Tibial artery (tissue), 4 donors: ENCODE measurements around the gene TLE5.
A peak's percentile ranks its signal among the peaks of the same experiment; 100 is the strongest.

Experiments used
- DNase-seq, 2 donors: peaks; one replicate each; pipeline ENCODE4 v3.0.0-alpha.2; 2019
- H3K27ac ChIP-seq, 2 donors: fragments of 200-600 bp; sonication (generic) in 1 of 2; 1 replicate in 1 of 2; 2 replicates in 1 of 2; pipeline ENCODE4 v1.5.1; 2018 to 2019; ENCODE audit warnings: mild to moderate bottlenecking in 1 of 2
- H3K27me3 ChIP-seq, 2 donors: fragments of 200-600 bp; sonication (generic) in 1 of 2; one replicate each; pipeline versions ENCODE4 v1.5.1 to v1.6.0; 2016 to 2019
- H3K36me3 ChIP-seq, 3 donors: fragments of 200-600 bp; sonication (generic) in 2 of 3; one replicate each; pipeline ENCODE4 v1.5.1; 2016 to 2019; ENCODE audit warnings: mild to moderate bottlenecking in 2 of 3
- H3K4me1 ChIP-seq, 4 donors: fragments of 200-600 bp; sonication (generic) in 2 of 4; 1 replicate in 3 of 4; 2 replicates in 1 of 4; pipeline ENCODE4 v1.5.1; 2016 to 2019
- H3K4me3 ChIP-seq, 2 donors: fragments of 200-600 bp; sonication (generic) in 1 of 2; 1 replicate in 1 of 2; 2 replicates in 1 of 2; pipeline ENCODE4 v1.5.1; 2018 to 2019; ENCODE audit warnings: mild to moderate bottlenecking in 2 of 2
- H3K9me3 ChIP-seq, 3 donors: fragments of 200-600 bp; sonication (generic) in 1 of 3; one replicate each; pipeline ENCODE4 v1.5.1; 2016 to 2019
- intact Hi-C: fragments of 100-400 bp; cut with DNase I; formaldehyde crosslinking; loops from one replicate; pipeline ENCODE4 v1.15.0; 2023; ENCODE audit warnings: low total_unique reads
- TF ChIP-seq, protein P1 (sequence below), 2 experiments: fragments of 200-600 bp in 1 of 2; fragments of 450-650 bp in 1 of 2; IDR thresholded peaks; one replicate each; pipeline ENCODE4 v1.5.1; 2017 to 2019; ENCODE audit warnings: antibody characterized with exemption in 2 of 2, mild to moderate bottlenecking in 1 of 2, moderate library complexity in 1 of 2

Gene TLE5

DNA sequence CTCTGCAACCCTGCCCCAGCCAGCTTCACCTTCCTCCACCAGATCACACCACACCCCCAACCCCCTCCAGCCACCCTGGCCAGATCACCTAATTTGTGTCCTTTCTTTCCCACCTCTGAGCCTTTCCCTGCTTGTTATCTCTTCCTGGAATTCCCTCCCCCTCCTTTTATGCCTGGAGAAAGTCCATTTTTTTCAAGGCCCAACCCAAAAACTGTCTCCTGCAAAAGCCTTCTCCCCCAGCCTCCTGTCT, 28.0 kb downstream of the TLE5 start:
- DNase-seq: no peak
- intact Hi-C loops: no loop called here
- TF ChIP-seq, protein P1, sequence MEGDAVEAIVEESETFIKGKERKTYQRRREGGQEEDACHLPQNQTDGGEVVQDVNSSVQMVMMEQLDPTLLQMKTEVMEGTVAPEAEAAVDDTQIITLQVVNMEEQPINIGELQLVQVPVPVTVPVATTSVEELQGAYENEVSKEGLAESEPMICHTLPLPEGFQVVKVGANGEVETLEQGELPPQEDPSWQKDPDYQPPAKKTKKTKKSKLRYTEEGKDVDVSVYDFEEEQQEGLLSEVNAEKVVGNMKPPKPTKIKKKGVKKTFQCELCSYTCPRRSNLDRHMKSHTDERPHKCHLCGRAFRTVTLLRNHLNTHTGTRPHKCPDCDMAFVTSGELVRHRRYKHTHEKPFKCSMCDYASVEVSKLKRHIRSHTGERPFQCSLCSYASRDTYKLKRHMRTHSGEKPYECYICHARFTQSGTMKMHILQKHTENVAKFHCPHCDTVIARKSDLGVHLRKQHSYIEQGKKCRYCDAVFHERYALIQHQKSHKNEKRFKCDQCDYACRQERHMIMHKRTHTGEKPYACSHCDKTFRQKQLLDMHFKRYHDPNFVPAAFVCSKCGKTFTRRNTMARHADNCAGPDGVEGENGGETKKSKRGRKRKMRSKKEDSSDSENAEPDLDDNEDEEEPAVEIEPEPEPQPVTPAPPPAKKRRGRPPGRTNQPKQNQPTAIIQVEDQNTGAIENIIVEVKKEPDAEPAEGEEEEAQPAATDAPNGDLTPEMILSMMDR (IDR thresholded peaks at IDR 0.05): no peak
- Histone ChIP-seq H3K4me3 (no peak overlapping the region), H3K4me1 (peaks cover 4 to 29% (median 24%) of the 10 kb centered on the region in 4 donors), H3K9me3 (no peaks in the 10 kb centered on the region), H3K27ac (no peak overlapping the region), H3K27me3 (peaks cover 3 to 50% of the 10 kb centered on the region in 2 donors), H3K36me3 (no peaks in the 10 kb centered on the region)

DNA sequence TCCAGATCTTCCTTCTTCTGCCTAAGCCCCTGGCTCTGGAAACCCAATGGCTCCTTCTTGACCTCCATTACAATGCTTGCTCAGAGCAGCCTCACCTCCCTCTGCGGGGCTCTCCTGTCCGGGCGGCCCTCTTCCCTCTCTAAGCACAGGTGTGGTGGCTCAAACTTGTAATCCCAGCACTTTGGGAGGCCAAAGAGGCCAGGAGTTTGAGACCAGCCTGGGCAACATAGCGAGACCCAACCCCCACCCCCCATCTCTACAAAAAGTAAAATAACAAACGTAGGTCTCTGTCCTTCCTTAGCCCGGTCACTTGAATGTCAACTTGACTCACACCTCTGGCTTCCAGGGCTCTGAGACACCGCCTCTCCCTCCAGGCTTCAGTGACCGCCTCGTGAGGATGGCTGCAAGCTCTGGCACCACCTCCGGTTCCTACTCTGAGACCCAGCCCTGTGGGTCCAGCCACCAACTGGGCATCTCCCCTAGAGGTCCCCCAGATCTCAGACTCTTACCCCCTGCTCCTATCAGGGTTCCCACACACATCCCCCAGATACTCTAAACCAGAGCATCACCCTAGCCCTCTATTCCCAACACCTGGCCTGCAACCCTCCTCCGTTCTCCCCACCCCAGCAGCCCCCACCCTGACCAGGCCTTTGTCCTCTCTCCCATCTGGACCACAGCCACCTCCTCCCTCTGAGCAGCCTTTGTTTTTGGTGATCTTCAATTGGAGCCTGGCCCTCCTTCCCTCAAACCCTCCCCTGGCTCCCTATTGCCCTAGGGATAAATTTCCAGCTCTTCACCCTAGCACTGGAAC, 28.5 kb downstream of the TLE5 start:
- TF ChIP-seq, protein P1 (IDR thresholded peaks at IDR 0.05): no peak
- intact Hi-C loops: no loop called here
- H3K36me3 ChIP-seq: no peaks in the 10 kb centered on the region
- no peaks in the 10 kb centered on the region for H3K9me3 ChIP-seq
- H3K4me1 ChIP-seq: peaks cover 4 to 30% (median 26%) of the 10 kb centered on the region in 4 donors
- peaks cover 3 to 52% of the 10 kb centered on the region in 2 donors for H3K27me3 ChIP-seq
- H3K4me3 ChIP-seq: no peak overlapping the region
- DNase-seq: no peak
- H3K27ac ChIP-seq: no peak overlapping the region

DNA sequence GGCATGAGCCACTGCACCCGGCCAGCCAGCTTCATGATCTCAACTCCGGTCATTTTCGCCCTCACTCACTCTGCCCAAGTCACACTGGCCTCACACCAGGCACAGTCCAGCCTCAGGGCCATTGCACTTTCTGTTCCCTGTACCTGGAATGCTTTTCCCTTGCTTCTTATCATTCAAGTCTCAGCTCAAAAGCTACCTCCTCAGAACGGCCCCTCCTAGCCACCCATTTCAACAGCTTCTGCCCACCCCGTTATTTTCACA, 30.8 kb downstream of the TLE5 start:
- Histone ChIP-seq H3K4me3 (no peak overlapping the region), H3K27me3 (peaks cover 3 to 70% of the 10 kb centered on the region in 2 donors), H3K4me1 (peaks cover 3 to 36% (median 31%) of the 10 kb centered on the region in 4 donors), H3K27ac (no peak overlapping the region), H3K36me3 (no peaks in the 10 kb centered on the region), H3K9me3 (no peaks in the 10 kb centered on the region)
- intact Hi-C loops: loop anchor here (2.0 kb wide), 1 partner anchor 47 kb away; no protein-coding TSS in a partner anchor
- no peak for DNase-seq
- TF ChIP-seq, protein P1 (IDR thresholded peaks at IDR 0.05): no peak

DNA sequence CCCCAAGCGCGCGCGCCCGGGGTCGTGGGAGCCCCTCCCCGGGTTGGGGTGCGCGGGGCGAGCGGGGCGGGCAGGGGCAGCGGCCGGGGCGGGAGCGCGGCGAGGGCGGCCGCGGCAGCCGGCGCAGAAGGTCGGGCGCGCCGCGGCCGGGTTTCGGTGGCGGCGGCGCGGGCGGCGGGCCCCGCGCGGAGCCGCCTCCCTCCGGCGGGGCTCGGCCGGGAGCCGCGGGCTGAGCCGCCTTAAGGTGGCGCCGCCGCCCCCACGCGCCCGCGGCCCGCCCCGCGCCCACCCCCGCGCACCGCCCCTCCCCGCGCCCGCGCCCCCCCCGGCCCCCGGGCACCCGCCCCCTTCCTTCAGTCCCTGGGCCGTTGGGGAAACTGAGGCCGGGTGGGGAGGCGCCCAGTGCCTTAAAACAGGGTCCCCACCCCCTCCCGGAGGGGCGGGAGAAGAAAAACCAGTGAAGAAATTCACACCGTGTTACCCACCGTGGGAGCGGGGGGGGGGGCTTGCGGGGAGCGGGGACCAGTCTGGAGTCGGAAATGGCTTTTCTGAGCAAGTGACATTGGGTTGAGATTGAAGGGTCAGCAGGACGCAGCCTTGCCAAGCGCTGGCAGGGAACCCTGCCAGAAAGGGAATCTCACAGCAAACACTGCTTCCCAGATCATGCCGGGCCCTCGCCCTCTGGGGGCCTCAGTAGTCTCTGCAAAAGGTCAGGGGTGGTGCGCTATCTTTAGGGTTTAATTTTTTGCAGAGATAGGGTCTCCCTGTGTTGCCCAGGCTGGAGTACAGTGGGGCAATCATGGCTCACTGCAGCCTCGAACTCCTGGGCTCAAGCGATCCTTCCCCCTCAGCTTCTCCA, 33.0 kb downstream of the TLE5 start, which contains the start of gene TLE2:
Gene TLE2 (minus strand): TSS at position 216 of the 859 bp plus-strand sequence. CDS start 376 bp downstream, outside the sequence.
- Histone ChIP-seq H3K36me3 (no peaks in the 10 kb centered on the region), H3K27ac (peak within 1 kb of the TSS; percentile 52), H3K4me3 (peak within 1 kb of the TSS; percentile 52 to 65), H3K4me1 (peaks cover 0 to 21% (median 14%) of the 10 kb centered on the region in 4 donors), H3K27me3 (peaks cover 3 to 82% of the 10 kb centered on the region in 2 donors), H3K9me3 (no peaks in the 10 kb centered on the region)
- TF ChIP-seq, protein P1 (IDR thresholded peaks at IDR 0.05): no peak
- intact Hi-C loops: no loop called here
- no peak for DNase-seq

GRCh38 chr19:3028305-3029064, 33.8 kb downstream of the TLE5 start:
- Histone ChIP-seq H3K27me3 (peaks cover 3 to 76% of the 10 kb centered on the region in 2 donors), H3K36me3 (no peaks in the 10 kb centered on the region), H3K4me1 (peaks cover 0 to 15% (median 14%) of the 10 kb centered on the region in 4 donors), H3K27ac (peak overlapping the region; percentile 52), H3K4me3 (peak overlapping the region; percentile 52 to 65), H3K9me3 (no peaks in the 10 kb centered on the region)
- TF ChIP-seq, protein P1 (IDR thresholded peaks at IDR 0.05): no peak
- no peak for DNase-seq
- intact Hi-C loops: no loop called here
